K562 (cell line): ENCODE data around the gene TTC39B. TPM values are rescaled to one million over a fixed set of nuclear protein-coding genes. Genes with fewer than 3 reads are reported as not detected.

Experiments used
- ATAC-seq: fragments of 200-7000 bp; cut with Tn5 transposase; 3 replicates; pipeline ENCODE4 v1.9.1; 2020; ENCODE audit warnings: moderate library complexity
- BruUV-seq: library from RNA; stranded (reverse); fragments of 400-500 nt; replicated peaks from 2 replicates; lab custom pipeline; 2021; lab: Mats Ljungman, UMichigan
- CTCF ChIA-PET: fragments of 300-600 bp; formaldehyde crosslinking; extraction: SDS; loops from one replicate; lab custom pipeline; 2021; ENCODE audit warnings: low intra/inter-chr PET ratio; lab: Yijun Ruan, JAX
- POLR2A ChIA-PET: fragments of 300-600, 350-650 bp; sonication (Branson Sonifier 250); formaldehyde crosslinking; extraction: SDS; loops from one replicate; lab custom pipeline; 2021; ENCODE audit warnings: antibody characterized with exemption, inconsistent platforms; lab: Yijun Ruan, JAX
- DNase-seq, 4 experiments: peaks; one replicate each; pipeline versions ENCODE4 v3.0.0 to v3.0.0-alpha.2; 2011 to 2018; ENCODE audit warnings: low spot score in 3 of 4, mixed read lengths in 3 of 4; ENCODE audit errors: extremely low read depth in 1 of 4
- FAIRE-seq: peaks from 2 replicates; lab custom pipeline; 2011; peaks lifted over from hg19 to GRCh38; lab: Jason Lieb, UNC
- H2AFZ ChIP-seq: 2 replicates; pipeline ENCODE4 v1.6.0; 2011; ENCODE audit warnings: low read depth, low read length, control low read depth, inconsistent platforms
- H3K27ac ChIP-seq: fragments of 200-600 bp; 3 replicates; pipeline ENCODE4 v1.8.0; 2011; ENCODE audit warnings: low read depth, mild to moderate bottlenecking, control low read depth, inconsistent platforms, low read length, moderate library complexity, mixed read lengths; ENCODE audit errors: extremely low read depth
- H3K27me3 ChIP-seq, 2 experiments: fragments of 300-600 bp in 1 of 2; 2 replicates in 1 of 2; 3 replicates in 1 of 2; pipeline versions ENCODE4 v1.6.0 to v1.8.0; 2011; ENCODE audit warnings: inconsistent platforms in 2 of 2, low read length in 2 of 2, mild to moderate bottlenecking in 1 of 2, mixed read lengths in 1 of 2, moderate library complexity in 1 of 2; ENCODE audit not compliant: control insufficient read depth in 2 of 2, insufficient read depth in 2 of 2
- H3K36me3 ChIP-seq: fragments of 300-600 bp; 3 replicates; pipeline ENCODE4 v1.8.0; 2011; ENCODE audit warnings: mild to moderate bottlenecking, low read length, inconsistent platforms; ENCODE audit not compliant: control insufficient read depth, insufficient read depth
- H3K4me1 ChIP-seq, 2 experiments: fragments of 200-600 bp in 1 of 2; replicated peaks in 1 of 2; 2 replicates in 1 of 2; 3 replicates in 1 of 2; pipeline versions ENCODE4 v1.5.1 to v1.8.0; 2011; ENCODE audit warnings: inconsistent platforms in 2 of 2, low read length in 2 of 2, mild to moderate bottlenecking in 1 of 2, mixed read lengths in 1 of 2, moderate library complexity in 1 of 2; ENCODE audit not compliant: control insufficient read depth in 2 of 2, insufficient read depth in 2 of 2
- H3K4me2 ChIP-seq: 2 replicates; pipeline ENCODE4 v1.6.1; 2011; ENCODE audit warnings: low read length, control low read depth, inconsistent platforms, mixed read lengths; ENCODE audit not compliant: insufficient read depth
- H3K4me3 ChIP-seq: fragments of 200-600 bp; sonication (generic), shearing (Covaris generic); 2 replicates; pipeline ENCODE4 v1.5.1; 2016; ENCODE audit warnings: control low read depth, inconsistent platforms
- H3K79me2 ChIP-seq: fragments of 200-600 bp; 3 replicates; pipeline ENCODE4 v1.8.0; 2011; ENCODE audit warnings: low read length, inconsistent platforms; ENCODE audit not compliant: control insufficient read depth, insufficient read depth
- H3K9ac ChIP-seq, 2 experiments: 2 replicates each; pipeline versions ENCODE4 v1.6.0 to v1.6.1; 2011; ENCODE audit warnings: low read depth in 2 of 2, low read length in 2 of 2, control low read depth in 1 of 2, inconsistent platforms in 1 of 2, mild to moderate bottlenecking in 1 of 2, mixed read lengths in 1 of 2; ENCODE audit not compliant: insufficient read depth in 1 of 2
- H3K9me1 ChIP-seq: one replicate; pipeline ENCODE4 v1.6.0; 2011; ENCODE audit warnings: inconsistent platforms, mild to moderate bottlenecking, low read length, moderate library complexity; ENCODE audit not compliant: control insufficient read depth, insufficient read depth
- H3K9me3 ChIP-seq: replicated peaks from 2 replicates; pipeline ENCODE4 v1.5.1; 2011; ENCODE audit warnings: low read depth, low read length, inconsistent platforms; ENCODE audit not compliant: control insufficient read depth, insufficient read depth
- H4K20me1 ChIP-seq: replicated peaks from 2 replicates; pipeline ENCODE4 v1.6.1; 2011; ENCODE audit warnings: low read length, inconsistent platforms, mixed read lengths; ENCODE audit not compliant: control insufficient read depth, insufficient read depth
- CBFA2T3 ChIP-seq: fragments of 450-650 bp; IDR thresholded peaks from 2 replicates; pipeline ENCODE4 v1.6.1; 2017
- CEBPG ChIP-seq, 3 experiments: fragments of 200-800 bp in 1 of 3; sonication (Bioruptor generic) in 1 of 3; sonication (generic) in 1 of 3; formaldehyde crosslinking in 1 of 3; IDR thresholded peaks in 2 of 3; conservative IDR thresholded peaks in 1 of 3; 2 replicates each; pipeline versions ENCODE4 v1.6.1 to v1.8.0; 2016 to 2022; ENCODE audit warnings: missing compliant biosample characterization in 2 of 3, missing genetic modification characterization in 2 of 3, mild to moderate bottlenecking in 1 of 3, missing genetic modification reagents in 1 of 3
- CHCHD3 ChIP-seq: fragments of 250-450 bp; sonication (Bioruptor Pico); IDR thresholded peaks from 2 replicates; pipeline ENCODE4 v2.1.2; 2022; ENCODE audit warnings: mild to moderate bottlenecking
- CREM ChIP-seq: IDR thresholded peaks from 2 replicates; pipeline ENCODE4 v1.6.1; 2014; ENCODE audit warnings: antibody characterized with exemption, low read depth
- FOS ChIP-seq: IDR thresholded peaks from 3 replicates; pipeline ENCODE4 v1.6.1; 2011; ENCODE audit not compliant: insufficient read length; ENCODE audit errors: extremely low read depth
- MBD2 ChIP-seq: sonication (generic); IDR thresholded peaks from 2 replicates; pipeline ENCODE4 v1.6.1; 2016; ENCODE audit warnings: low read depth, borderline replicate concordance
- PHB2 ChIP-seq: fragments of 450-650 bp; IDR thresholded peaks from 2 replicates; pipeline ENCODE4 v1.6.1; 2017; ENCODE audit warnings: low read depth
- SAFB2 ChIP-seq: fragments of 200-400 bp; formaldehyde crosslinking; IDR thresholded peaks from 2 replicates; pipeline ENCODE4 v1.6.1; 2018; ENCODE audit warnings: borderline replicate concordance, low read length, low read depth, moderate library complexity; ENCODE audit not compliant: severe bottlenecking
- SOX6 ChIP-seq: fragments of 450-650 bp; IDR thresholded peaks from 2 replicates; pipeline ENCODE4 v1.6.1; 2014; ENCODE audit warnings: mild to moderate bottlenecking
- ZEB2 ChIP-seq: fragments of 450-650 bp; IDR thresholded peaks from 2 replicates; pipeline ENCODE4 v1.6.1; 2016
- ZNF217 ChIP-seq: sonication (generic); formaldehyde crosslinking; IDR thresholded peaks from 2 replicates; pipeline ENCODE4 v1.8.0; 2022; ENCODE audit warnings: mild to moderate bottlenecking, missing genetic modification reagents
- ZNF766 ChIP-seq: fragments of 200-800 bp; sonication (Bioruptor generic); conservative IDR thresholded peaks from 2 replicates; pipeline ENCODE4 v1.6.1; 2016; ENCODE audit warnings: missing genetic modification characterization, missing compliant biosample characterization
- ZSCAN32 ChIP-seq: fragments of 450-650 bp; formaldehyde crosslinking; IDR thresholded peaks from 2 replicates; pipeline ENCODE4 v1.4.0; 2020; ENCODE audit warnings: mild to moderate bottlenecking, moderate library complexity
- WGBS: fragments of 100-300 bp; shearing (Covaris generic); methylation state at CpG from one replicate; pipeline ENCODE4 v1.1.6; 2016; ENCODE audit warnings: low coverage, mixed read lengths; ENCODE audit not compliant: insufficient coverage; ENCODE audit errors: missing lambda C conversion rate; 5-methylcytosine and 5-hydroxymethylcytosine counted together
- in situ Hi-C: fragments of 300-500 bp; cut with MboI; formaldehyde crosslinking; loops from 4 replicates; pipeline ENCODE4 v1.15.0; 2018; ENCODE audit warnings: inconsistent platforms, mixed read lengths
- intact Hi-C: fragments of 100-400 bp; cut with micrococcal nuclease; formaldehyde crosslinking; loops from 2 replicates; pipeline ENCODE4 v1.14.2; 2022
- polyA plus RNA-seq, 8 experiments: library from polyadenylated mRNA; depleted of rRNA in 4 of 8; stranded (reverse) in 5 of 8; unstranded in 3 of 8; fragments of >200 nt; fragmentation: Nextera tagmentation in 2 of 8; fragmentation: Illumina TruSeq in 1 of 8; extraction: Ambion mirVana in 2 of 8; extraction: Trizol in 1 of 8; gene quantifications; 2 replicates each; pipeline versions ENCODE4 v1.2.1 to v1.2.3, GENCODE V29; 2011 to 2014; ENCODE audit warnings: inconsistent platforms in 1 of 8, missing spikeins in 1 of 8
- total RNA-seq, 7 experiments: library from RNA; depleted of rRNA in 6 of 7; stranded (reverse); fragments of >200 nt in 6 of 7; fragmentation: Illumina TruSeq in 2 of 7; extraction: Trizol in 2 of 7; gene quantifications; 2 replicates each; pipeline versions ENCODE4 v1.2.1 to v1.2.3, GENCODE V29; 2011 to 2021; ENCODE audit warnings: low replicate concordance in 1 of 7
- TF ChIP-seq, protein P1 (sequence below): fragments of 200-400 bp; formaldehyde crosslinking; IDR thresholded peaks from 2 replicates; pipeline ENCODE4 v1.6.1; 2017; ENCODE audit warnings: mild to moderate bottlenecking, low read depth, low read length, moderate library complexity

The TTC39B gene
- total and polyA plus RNA-seq, 9 of the 15 experiments (the other 6 are each of a cell fraction or from before 2014, with no cell fraction given) = 0.32 to 1.2 (median 0.95) TPM

DNA sequence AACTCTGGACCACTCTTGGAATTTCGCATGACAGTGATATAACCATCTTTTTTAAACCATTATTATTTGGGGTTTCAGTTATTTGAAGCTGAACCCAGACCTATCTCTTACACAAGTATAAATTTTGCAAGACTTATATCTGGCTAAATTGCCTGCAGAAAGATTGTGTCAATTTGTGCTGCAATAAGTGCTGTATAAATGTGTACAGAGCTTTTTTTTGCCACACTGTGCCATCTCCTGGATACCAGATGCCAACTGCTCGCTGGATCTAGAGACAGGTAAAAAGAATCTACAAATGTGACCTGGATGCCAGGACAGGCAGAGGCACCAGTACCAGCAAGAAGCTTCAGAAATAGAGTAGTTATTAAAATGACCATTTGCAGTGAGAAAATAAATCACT lies 25.9 kb upstream of the TTC39B start:
- FAIRE-seq (no peak), DNase-seq (no peak), ATAC-seq (no peak)
- no peaks in the 10 kb centered on the region for H3K27me3 ChIP-seq
- no peaks in the 10 kb centered on the region for H3K79me2 ChIP-seq
- TF ChIP-seq ZSCAN32 (CRISPR knock-in tag) (no peak), CREM (no peak), ZEB2 (no peak), CEBPG (CRISPR knock-in tag; IDR thresholded peaks at IDR 0.05) (no peak), CEBPG (tag; conservative IDR thresholded peaks at IDR 0.05 in 1 of 2, IDR thresholded peaks at IDR 0.05 in 1 of 2) (no peak)
- H3K9me1 ChIP-seq = no peaks in the 10 kb centered on the region
- CTCF ChIA-PET = interaction anchor here (0.7 kb wide), 1 partner anchor 54 kb away, joined by 3 read pairs; no protein-coding TSS in a partner anchor
- no peak overlapping the region for H3K27ac ChIP-seq
- H2AFZ ChIP-seq = no peak overlapping the region
- no peak overlapping the region for H3K4me2 ChIP-seq
- in situ Hi-C loops = no loop called here
- intact Hi-C loops = no loop called here
- no peaks in the 10 kb centered on the region for H3K36me3 ChIP-seq
- WGBS = 0% methylated on average over 2 of the region's 2 CpGs
- no peak overlapping the region for H3K4me3 ChIP-seq
- POLR2A ChIA-PET = interaction anchor here (1.0 kb wide), 1 partner anchor 17 kb away, joined by 3 read pairs; no protein-coding TSS in a partner anchor
- H3K9ac ChIP-seq = no peak overlapping the region
- no peaks in the 10 kb centered on the region for H4K20me1 ChIP-seq
- no peaks in the 10 kb centered on the region for H3K4me1 ChIP-seq
- no TSS peak for BruUV-seq
- no peaks in the 10 kb centered on the region for H3K9me3 ChIP-seq

DNA sequence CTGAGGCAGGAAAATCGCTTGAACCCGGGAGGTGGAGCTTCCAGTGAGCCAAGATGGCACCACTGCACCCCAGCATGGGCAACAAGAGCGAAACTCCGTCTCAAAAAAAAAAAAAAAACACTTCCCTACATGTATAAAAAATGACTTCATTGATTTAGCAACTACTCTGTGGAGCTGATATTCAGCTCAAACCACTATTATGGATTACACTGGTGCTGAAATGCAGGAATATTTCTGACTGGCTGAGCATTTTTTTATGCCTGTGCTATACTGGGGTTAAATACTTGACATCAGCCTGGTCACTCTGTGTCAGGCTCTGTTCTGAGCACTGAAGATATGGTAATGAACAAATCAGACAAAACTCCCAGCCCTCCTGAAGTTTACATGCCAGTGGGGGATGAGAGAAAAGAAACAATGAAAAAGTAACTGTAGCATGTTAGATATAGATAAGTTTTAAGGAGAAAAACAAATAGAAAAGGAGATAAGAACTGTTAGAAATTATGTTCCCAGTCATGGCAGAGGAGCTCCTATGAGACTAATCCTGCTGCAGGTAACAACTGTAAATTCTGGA lies 22.6 kb upstream of the TTC39B start:
- H2AFZ ChIP-seq = peak overlapping the region; percentile 74
- TF ChIP-seq PHB2 (no peak), CHCHD3 (no peak), SOX6 (peak; percentile 53), SAFB2 (no peak), FOS (no peak), ZNF217 (CRISPR knock-in tag) (no peak), ZNF766 (CRISPR knock-in tag) (no peak), MBD2 (no peak), CBFA2T3 (peak; percentile 23; the same call in 1 of the 2 replicates)
- TF ChIP-seq, protein P1, sequence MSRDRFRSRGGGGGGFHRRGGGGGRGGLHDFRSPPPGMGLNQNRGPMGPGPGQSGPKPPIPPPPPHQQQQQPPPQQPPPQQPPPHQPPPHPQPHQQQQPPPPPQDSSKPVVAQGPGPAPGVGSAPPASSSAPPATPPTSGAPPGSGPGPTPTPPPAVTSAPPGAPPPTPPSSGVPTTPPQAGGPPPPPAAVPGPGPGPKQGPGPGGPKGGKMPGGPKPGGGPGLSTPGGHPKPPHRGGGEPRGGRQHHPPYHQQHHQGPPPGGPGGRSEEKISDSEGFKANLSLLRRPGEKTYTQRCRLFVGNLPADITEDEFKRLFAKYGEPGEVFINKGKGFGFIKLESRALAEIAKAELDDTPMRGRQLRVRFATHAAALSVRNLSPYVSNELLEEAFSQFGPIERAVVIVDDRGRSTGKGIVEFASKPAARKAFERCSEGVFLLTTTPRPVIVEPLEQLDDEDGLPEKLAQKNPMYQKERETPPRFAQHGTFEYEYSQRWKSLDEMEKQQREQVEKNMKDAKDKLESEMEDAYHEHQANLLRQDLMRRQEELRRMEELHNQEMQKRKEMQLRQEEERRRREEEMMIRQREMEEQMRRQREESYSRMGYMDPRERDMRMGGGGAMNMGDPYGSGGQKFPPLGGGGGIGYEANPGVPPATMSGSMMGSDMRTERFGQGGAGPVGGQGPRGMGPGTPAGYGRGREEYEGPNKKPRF = no peak

More for the DNA sequence above, 22.6 kb upstream of the TTC39B start:
- no peaks in the 10 kb centered on the region for H3K79me2 ChIP-seq
- BruUV-seq = no TSS peak
- H3K9ac ChIP-seq = peak overlapping the region in 1 of 2 experiments; percentile 26; a peak in 1 of 4 replicates
- peak; percentile 78 for ATAC-seq
- DNase-seq = peak in 2 of 4 experiments; percentile 12 to 19
- 80% methylated on average over 2 of the region's 4 CpGs for WGBS
- no peak overlapping the region; the same call in 1 of the 2 replicates for H3K4me2 ChIP-seq
- H3K4me3 ChIP-seq = peak overlapping the region; percentile 19
- H4K20me1 ChIP-seq = no peaks in the 10 kb centered on the region
- no peaks in the 10 kb centered on the region for H3K4me1 ChIP-seq
- H3K9me1 ChIP-seq = no peaks in the 10 kb centered on the region
- no peaks in the 10 kb centered on the region for H3K36me3 ChIP-seq
- H3K27ac ChIP-seq = no peak overlapping the region
- peak; percentile 15 for FAIRE-seq
- H3K27me3 ChIP-seq = no peaks in the 10 kb centered on the region
- CTCF ChIA-PET = interaction anchor here (0.6 kb wide), 1 partner anchor 46 kb away, joined by 4 read pairs; no protein-coding TSS in a partner anchor
- intact Hi-C loops = no loop called here
- in situ Hi-C loops = no loop called here
- no peaks in the 10 kb centered on the region for H3K9me3 ChIP-seq
- POLR2A ChIA-PET = interaction anchor here (1.1 kb wide), 1 partner anchor 13 kb away, joined by 3 read pairs; no protein-coding TSS in a partner anchor
